Keratinocyte (primary cell): ENCODE measurements around the gene PDE8A.

Experiments used
- EZH2 ChIP-seq: IDR thresholded peaks from one replicate; pipeline ENCODE4 v1.6.1; 2012; ENCODE audit warnings: inconsistent platforms, mild to moderate bottlenecking, low read length, moderate library complexity
- TF ChIP-seq, protein P1 (sequence below), 3 experiments: IDR thresholded peaks in 1 of 3; conservative IDR thresholded peaks in 1 of 3; optimal IDR thresholded peaks in 1 of 3; 2 replicates in 2 of 3; 3 replicates in 1 of 3; pipeline versions ENCODE3 to v1.5.1; 2011; ENCODE audit warnings: low read length in 3 of 3, mild to moderate bottlenecking in 3 of 3, moderate library complexity in 2 of 3, control low read depth in 1 of 3, inconsistent platforms in 1 of 3; ENCODE audit not compliant: insufficient read depth in 2 of 3; ENCODE audit errors: extremely low read depth in 1 of 3

DNA sequence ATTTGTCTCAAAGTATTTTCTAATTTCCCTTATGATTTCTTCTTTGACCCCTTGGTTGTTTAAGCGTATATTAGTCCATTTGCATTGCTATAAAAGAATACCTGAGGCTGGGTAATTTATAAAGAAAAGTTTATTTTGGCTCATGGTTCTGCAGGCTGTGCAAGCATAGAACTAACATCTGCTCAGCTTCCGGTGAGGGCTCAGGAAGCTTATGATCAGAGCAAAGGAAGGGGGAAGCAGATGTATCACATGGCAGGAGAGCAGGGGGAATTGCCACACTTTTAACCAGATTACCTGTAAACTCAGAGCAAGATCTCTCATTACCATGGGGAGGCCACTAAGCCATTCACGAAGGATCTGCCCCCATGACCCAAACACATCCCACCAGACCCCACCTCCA, 148.2 kb downstream of the PDE8A start:
- TF ChIP-seq, protein P1, sequence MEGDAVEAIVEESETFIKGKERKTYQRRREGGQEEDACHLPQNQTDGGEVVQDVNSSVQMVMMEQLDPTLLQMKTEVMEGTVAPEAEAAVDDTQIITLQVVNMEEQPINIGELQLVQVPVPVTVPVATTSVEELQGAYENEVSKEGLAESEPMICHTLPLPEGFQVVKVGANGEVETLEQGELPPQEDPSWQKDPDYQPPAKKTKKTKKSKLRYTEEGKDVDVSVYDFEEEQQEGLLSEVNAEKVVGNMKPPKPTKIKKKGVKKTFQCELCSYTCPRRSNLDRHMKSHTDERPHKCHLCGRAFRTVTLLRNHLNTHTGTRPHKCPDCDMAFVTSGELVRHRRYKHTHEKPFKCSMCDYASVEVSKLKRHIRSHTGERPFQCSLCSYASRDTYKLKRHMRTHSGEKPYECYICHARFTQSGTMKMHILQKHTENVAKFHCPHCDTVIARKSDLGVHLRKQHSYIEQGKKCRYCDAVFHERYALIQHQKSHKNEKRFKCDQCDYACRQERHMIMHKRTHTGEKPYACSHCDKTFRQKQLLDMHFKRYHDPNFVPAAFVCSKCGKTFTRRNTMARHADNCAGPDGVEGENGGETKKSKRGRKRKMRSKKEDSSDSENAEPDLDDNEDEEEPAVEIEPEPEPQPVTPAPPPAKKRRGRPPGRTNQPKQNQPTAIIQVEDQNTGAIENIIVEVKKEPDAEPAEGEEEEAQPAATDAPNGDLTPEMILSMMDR (optimal IDR thresholded peaks at IDR 0.05 in 1 of 3, IDR thresholded peaks at IDR 0.05 in 1 of 3, conservative IDR thresholded peaks at IDR 0.05 in 1 of 3; ENCODE audit: extremely low read depth in 1 of 3, insufficient read depth in 2 of 3, low read length in 3 of 3): no peak
- TF ChIP-seq EZH2: no peak
